ENCODE measurements around the gene UNC5C. TPM values are rescaled to one million over a fixed set of nuclear protein-coding genes. Genes with fewer than 3 reads are reported as not detected.

The UNC5C gene
- total RNA-seq, 1 experiment from 2014 or later = not detected

GRCh38 chr4:95432466-95432865 lies 116.3 kb downstream of the UNC5C start:
- POLR2A ChIA-PET = no interaction called here
- H3K4me3 ChIP-seq (ENCODE audit: low read depth, low read length) = no peak overlapping the region
- H3K36me3 Mint-ChIP-seq (ENCODE audit: insufficient read depth, unreplicated experiment) = no peaks in the 10 kb centered on the region
- H3K9me3 ChIP-seq = no peaks in the 10 kb centered on the region
- H3K4me1 ChIP-seq = peaks cover 18% of the 10 kb centered on the region
- TF ChIP-seq, protein P1, sequence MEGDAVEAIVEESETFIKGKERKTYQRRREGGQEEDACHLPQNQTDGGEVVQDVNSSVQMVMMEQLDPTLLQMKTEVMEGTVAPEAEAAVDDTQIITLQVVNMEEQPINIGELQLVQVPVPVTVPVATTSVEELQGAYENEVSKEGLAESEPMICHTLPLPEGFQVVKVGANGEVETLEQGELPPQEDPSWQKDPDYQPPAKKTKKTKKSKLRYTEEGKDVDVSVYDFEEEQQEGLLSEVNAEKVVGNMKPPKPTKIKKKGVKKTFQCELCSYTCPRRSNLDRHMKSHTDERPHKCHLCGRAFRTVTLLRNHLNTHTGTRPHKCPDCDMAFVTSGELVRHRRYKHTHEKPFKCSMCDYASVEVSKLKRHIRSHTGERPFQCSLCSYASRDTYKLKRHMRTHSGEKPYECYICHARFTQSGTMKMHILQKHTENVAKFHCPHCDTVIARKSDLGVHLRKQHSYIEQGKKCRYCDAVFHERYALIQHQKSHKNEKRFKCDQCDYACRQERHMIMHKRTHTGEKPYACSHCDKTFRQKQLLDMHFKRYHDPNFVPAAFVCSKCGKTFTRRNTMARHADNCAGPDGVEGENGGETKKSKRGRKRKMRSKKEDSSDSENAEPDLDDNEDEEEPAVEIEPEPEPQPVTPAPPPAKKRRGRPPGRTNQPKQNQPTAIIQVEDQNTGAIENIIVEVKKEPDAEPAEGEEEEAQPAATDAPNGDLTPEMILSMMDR (IDR thresholded peaks at IDR 0.05; ENCODE audit: insufficient read depth in 1 of 2, low read depth in 1 of 2, low read length in 1 of 2, severe bottlenecking in 1 of 2, unreplicated experiment in 1 of 2) = no peak
- no peaks in the 10 kb centered on the region for H3K27me3 Mint-ChIP-seq (ENCODE audit: insufficient read depth, unreplicated experiment)
- no peaks in the 10 kb centered on the region for H3K27me3 ChIP-seq (replicated peaks; ENCODE audit: control insufficient read depth, insufficient read depth, low read length)
- no TSS peak for BruUV-seq (replicated peaks)
- intact Hi-C loops (cut with micrococcal nuclease; ENCODE audit: unreplicated experiment) = no loop called here
- H3K4me1 Mint-ChIP-seq (ENCODE audit: low read depth, unreplicated experiment) = peaks cover 14% of the 10 kb centered on the region
- no peak overlapping the region for H3K27ac Mint-ChIP-seq (ENCODE audit: unreplicated experiment)
- peaks cover 10% of the 10 kb centered on the region for H3K9me3 Mint-ChIP-seq (ENCODE audit: unreplicated experiment)
- no peaks in the 10 kb centered on the region for H3K36me3 ChIP-seq (ENCODE audit: control insufficient read depth, insufficient read depth, low read length)
- no peak for DNase-seq
- CTCF ChIA-PET = no interaction called here
- H3K4me3 Mint-ChIP-seq (ENCODE audit: unreplicated experiment) = no peak overlapping the region

DNA sequence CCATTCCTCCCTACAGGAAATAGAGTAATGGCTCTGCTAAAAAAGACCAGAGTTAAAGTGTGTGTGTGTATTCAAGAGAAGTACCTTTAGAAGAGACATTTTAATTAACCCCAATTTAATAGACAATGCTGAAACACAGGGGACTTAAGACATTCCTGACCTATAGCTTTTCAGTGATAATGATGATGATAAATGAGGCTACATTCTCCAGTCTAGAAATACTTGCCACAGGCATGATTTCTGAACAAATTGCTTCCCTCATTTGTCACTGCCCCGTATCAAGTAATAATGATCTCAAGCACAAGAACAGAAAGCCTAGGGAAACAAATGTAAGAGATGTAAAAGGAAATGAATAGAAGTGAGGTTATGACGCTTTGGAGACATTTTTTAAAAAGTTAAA lies 117.1 kb downstream of the UNC5C start:
- no peak overlapping the region for H3K4me3 ChIP-seq (ENCODE audit: low read depth, low read length)
- H3K36me3 Mint-ChIP-seq (ENCODE audit: insufficient read depth, unreplicated experiment) = no peaks in the 10 kb centered on the region
- H3K27ac Mint-ChIP-seq (ENCODE audit: unreplicated experiment) = no peak overlapping the region
- ChIA-PET CTCF (no interaction called here), POLR2A (no interaction called here)
- H3K4me1 ChIP-seq = peaks cover 18% of the 10 kb centered on the region
- TF ChIP-seq, protein P1 (IDR thresholded peaks at IDR 0.05; ENCODE audit: insufficient read depth in 1 of 2, low read depth in 1 of 2, low read length in 1 of 2, severe bottlenecking in 1 of 2, unreplicated experiment in 1 of 2) = no peak
- no peak overlapping the region for H3K4me3 Mint-ChIP-seq (ENCODE audit: unreplicated experiment)
- H3K9me3 Mint-ChIP-seq (ENCODE audit: unreplicated experiment) = peaks cover 10% of the 10 kb centered on the region
- no peak for DNase-seq
- BruUV-seq (replicated peaks) = no TSS peak
- no peaks in the 10 kb centered on the region for H3K36me3 ChIP-seq (ENCODE audit: control insufficient read depth, insufficient read depth, low read length)
- no peaks in the 10 kb centered on the region for H3K27me3 ChIP-seq (replicated peaks; ENCODE audit: control insufficient read depth, insufficient read depth, low read length)
- no peaks in the 10 kb centered on the region for H3K9me3 ChIP-seq
- intact Hi-C loops (cut with micrococcal nuclease; ENCODE audit: unreplicated experiment) = no loop called here
- peaks cover 14% of the 10 kb centered on the region for H3K4me1 Mint-ChIP-seq (ENCODE audit: low read depth, unreplicated experiment)
- no peaks in the 10 kb centered on the region for H3K27me3 Mint-ChIP-seq (ENCODE audit: insufficient read depth, unreplicated experiment)

DNA sequence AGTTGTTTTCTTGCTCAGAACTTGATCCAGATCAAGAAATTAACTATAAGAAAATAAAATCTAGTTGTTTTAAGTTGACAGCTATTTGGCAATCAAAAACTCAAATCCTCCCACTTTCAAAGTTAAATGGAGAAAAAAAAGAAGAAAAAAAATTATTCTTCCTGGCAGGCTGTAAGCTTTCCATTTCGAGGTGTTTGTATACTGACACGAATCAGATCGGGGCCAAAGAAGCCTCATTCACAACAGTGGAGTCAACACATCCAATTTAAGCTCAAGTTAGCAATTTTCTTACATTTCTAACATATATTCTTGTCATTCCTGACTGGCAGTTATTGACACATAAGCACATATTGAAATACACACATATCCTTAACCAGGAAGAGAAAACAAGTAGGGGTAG lies 119.4 kb downstream of the UNC5C start:
- H3K27me3 ChIP-seq (replicated peaks; ENCODE audit: control insufficient read depth, insufficient read depth, low read length) = no peaks in the 10 kb centered on the region
- ChIA-PET CTCF (no interaction called here), POLR2A (no interaction called here)
- intact Hi-C loops (cut with micrococcal nuclease; ENCODE audit: unreplicated experiment) = loop anchor here (2.0 kb wide), 1 partner anchor 19 kb away; no protein-coding TSS in a partner anchor
- H3K4me1 ChIP-seq = peaks cover 9% of the 10 kb centered on the region
- H3K4me3 ChIP-seq (ENCODE audit: low read depth, low read length) = no peak overlapping the region
- Mint-ChIP-seq H3K27ac (ENCODE audit: unreplicated experiment) (no peak overlapping the region), H3K4me3 (ENCODE audit: unreplicated experiment) (no peak overlapping the region), H3K27me3 (ENCODE audit: insufficient read depth, unreplicated experiment) (no peaks in the 10 kb centered on the region), H3K9me3 (ENCODE audit: unreplicated experiment) (peaks cover 10% of the 10 kb centered on the region), H3K4me1 (ENCODE audit: low read depth, unreplicated experiment) (peaks cover 14% of the 10 kb centered on the region), H3K36me3 (ENCODE audit: insufficient read depth, unreplicated experiment) (no peaks in the 10 kb centered on the region)
- TF ChIP-seq, protein P1 (IDR thresholded peaks at IDR 0.05; ENCODE audit: insufficient read depth in 1 of 2, low read depth in 1 of 2, low read length in 1 of 2, severe bottlenecking in 1 of 2, unreplicated experiment in 1 of 2) = no peak
- DNase-seq = no peak
- H3K9me3 ChIP-seq = no peaks in the 10 kb centered on the region
- no TSS peak for BruUV-seq (replicated peaks)
- no peaks in the 10 kb centered on the region for H3K36me3 ChIP-seq (ENCODE audit: control insufficient read depth, insufficient read depth, low read length)
